LNCAP (cell line): ENCODE results near the gene EFR3B.

Experiments used
- TF ChIP-seq, protein P1 (sequence below): fragments of 450-650 bp; IDR thresholded peaks from 2 replicates; pipeline ENCODE4 v1.5.1; 2017; ENCODE audit warnings: mild to moderate bottlenecking

Gene EFR3B

DNA sequence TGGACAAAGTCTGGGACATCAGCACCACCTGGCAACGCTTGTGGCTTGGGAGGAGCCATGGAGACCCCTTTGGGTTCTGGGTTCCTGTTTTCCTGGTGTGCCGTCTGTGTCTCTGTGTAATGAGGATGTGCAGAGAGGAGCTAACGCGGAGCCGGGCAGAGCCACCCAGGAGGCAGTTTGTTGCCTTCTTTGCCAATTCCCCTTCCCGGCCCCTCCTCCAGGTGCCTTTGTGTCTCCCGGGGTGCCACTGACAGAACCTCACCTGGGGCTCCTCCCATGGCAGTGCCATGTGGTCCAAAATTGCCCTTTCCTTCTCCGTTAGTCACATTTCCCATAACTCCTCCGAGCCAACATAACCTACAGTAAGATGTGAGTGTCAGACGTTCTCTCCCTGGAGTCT lies 113.5 kb downstream of the EFR3B start:
- TF ChIP-seq, protein P1, sequence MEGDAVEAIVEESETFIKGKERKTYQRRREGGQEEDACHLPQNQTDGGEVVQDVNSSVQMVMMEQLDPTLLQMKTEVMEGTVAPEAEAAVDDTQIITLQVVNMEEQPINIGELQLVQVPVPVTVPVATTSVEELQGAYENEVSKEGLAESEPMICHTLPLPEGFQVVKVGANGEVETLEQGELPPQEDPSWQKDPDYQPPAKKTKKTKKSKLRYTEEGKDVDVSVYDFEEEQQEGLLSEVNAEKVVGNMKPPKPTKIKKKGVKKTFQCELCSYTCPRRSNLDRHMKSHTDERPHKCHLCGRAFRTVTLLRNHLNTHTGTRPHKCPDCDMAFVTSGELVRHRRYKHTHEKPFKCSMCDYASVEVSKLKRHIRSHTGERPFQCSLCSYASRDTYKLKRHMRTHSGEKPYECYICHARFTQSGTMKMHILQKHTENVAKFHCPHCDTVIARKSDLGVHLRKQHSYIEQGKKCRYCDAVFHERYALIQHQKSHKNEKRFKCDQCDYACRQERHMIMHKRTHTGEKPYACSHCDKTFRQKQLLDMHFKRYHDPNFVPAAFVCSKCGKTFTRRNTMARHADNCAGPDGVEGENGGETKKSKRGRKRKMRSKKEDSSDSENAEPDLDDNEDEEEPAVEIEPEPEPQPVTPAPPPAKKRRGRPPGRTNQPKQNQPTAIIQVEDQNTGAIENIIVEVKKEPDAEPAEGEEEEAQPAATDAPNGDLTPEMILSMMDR: no peak

DNA sequence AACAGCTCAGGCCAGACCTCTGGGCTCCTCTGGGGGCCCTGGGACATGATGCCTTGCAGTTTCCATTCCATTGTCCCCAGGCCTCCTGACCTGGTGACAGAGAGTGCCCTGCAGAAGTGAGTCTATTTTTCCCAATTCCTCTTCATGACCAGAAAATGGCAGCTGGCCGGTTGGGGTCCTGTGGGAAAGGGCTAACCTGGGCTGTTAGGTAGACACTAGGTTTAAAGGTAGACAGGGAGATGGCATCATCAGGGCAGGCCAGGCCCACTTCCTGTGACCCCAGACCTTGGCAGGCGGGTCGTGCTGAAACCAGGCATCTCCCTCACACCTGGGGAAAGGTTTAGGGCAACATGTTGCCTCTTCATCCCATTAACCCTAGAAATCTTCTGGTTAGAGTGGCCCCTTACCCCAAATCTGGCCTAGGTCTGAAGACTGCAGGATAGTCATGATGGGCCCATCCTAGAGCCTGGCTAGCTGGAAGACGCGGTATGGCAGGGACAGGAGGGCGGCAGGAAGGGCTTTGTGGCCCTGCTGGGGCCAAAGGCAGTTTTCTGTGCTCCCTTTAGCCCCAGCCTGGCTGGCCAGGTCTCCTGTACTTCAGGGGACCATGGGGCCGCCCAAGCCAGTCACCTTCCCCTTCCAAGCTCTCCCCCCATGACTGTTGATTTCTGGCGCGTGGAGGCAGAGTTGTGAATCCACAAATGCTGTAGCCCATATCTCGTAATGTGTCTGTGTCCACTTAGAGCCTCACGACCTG lies 116.4 kb downstream of the EFR3B start:
- TF ChIP-seq, protein P1: no peak

DNA sequence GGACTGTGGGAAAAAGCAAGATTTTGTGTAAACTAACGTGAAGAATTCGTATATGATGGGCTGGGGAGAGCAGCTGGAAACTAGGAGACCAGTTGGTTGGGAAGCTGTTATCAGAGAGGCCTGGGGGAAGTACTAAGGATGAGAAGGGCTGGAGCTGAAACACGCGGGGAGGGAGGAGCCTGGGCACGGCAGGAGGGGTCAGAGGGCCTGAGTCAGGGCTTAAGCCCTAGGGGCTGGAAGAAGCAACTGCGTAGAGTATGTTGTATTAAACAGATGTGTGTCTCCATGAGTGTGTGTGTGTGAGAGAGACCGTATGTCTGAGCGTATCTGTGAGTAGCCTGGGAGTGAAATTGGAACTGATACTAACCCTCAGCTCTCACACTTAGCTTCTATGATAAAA lies 118.1 kb downstream of the EFR3B start:
- TF ChIP-seq, protein P1: no peak

DNA sequence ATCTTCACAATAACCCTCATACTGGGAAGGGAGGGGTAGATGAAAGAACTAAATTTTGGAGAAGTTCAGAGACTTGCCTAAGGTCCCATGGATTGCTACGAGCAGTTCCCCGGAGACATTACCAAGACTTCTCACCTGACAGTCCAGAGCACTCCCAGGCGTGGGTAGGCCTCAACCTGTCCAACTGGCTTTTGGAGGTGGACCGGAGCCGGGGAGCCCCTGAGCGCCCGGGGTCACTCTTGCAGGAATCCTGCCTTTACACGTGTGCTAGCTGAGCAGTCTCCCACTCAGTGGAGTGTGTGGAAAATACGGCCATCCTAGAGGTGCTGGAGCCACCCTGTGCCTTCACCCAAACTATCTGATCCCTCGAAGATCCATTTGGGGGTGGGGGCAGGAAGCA lies 118.5 kb downstream of the EFR3B start:
- TF ChIP-seq, protein P1: no peak

DNA sequence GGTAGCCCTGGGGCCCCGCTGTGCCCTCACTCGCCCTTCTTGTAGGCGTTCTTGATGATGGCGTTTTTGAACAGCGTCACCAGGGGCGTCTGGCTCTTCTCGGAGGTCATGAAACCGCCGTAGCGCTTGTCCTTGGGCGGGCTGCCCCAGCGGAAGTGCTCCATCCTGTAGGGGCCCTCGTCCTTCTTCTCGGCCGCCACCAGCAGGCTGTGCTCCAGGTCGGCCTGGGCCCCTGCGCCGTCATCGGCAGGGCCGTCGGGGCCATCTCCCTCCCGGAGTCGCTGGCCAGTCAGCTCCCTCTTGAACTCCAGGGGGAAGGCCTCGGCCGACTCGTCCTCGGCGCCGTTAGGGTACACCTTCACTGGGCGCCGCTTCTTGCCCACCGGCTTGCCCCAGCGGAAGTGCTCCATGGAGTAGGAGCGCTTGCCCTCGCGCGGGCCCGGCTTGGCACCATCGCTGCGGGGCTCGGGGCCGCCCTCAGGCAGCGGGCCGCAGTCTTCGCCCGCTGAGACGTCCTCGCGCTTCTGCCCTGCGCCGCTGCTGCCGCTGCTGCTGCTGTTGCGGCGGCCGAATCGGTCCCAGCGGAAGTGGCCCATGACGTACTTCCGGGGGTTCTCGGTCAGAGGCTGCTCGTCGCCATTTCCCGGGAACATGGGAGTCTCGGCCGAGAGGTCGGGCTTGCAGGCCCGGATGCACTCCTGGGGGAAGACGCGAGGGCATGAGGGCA lies 119.3 kb downstream of the EFR3B start:
- TF ChIP-seq, protein P1: no peak

DNA sequence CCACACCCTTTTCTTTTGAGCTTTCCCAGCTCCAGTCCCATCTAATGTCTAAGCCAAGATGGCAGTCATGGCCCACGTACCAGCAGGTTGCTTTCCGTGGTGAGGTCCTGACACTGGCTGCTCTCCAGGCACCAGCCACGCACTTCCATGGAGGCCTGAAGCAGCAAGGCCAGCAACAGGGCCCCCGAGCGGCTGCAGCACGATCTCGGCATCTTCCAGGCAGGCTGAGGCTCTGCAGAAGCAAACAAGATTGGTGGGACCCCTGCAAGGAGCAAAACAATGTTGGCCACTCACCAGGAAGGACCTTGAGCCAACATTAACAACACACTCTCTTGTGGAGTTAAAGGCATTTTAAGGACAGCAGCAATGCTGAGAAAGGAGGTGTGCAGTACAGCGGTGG lies 122.7 kb downstream of the EFR3B start:
- TF ChIP-seq, protein P1: no peak

DNA sequence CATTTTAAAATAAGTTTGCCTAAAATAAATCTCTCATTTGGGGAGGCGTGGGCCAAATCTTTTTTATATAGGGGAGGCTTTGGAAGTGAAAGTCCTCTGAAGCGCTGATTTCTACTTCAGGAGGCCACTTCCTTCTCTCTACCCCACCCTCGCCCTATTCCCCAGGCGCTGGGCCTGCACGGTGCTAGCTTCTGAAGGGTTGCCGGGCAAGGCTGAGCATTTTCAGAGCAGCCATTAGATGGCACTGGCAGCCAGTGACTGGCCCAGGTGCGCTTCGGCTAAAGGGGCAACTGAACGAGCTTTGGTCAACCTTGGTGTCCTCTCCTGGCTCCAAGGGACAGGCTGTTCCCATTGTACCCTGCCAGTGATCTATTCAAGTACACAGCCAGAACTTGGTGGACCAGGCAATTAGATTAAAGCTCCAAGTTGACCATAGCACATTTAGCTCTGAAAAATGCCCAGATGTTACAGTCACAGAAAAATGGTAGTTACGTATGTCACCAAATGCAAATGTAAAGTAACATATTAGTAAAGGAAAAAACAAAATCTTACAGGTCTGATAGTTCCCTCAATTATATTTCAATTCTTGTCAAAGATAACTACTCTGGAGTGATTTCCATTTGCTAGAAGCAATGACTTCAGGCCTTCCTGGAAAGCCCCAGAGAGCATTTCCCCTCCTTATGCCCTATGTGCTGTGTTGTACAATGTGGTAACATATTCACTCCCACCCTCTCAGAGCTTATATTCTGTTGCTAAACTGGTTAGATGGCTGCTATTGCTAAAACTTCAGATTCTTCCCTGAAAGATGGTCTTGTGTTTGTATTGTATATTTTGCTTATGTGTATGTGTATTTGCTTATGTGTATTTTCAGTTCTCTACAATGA lies 124.4 kb downstream of the EFR3B start:
- TF ChIP-seq, protein P1: peak; percentile 57
